T-helper 17 cell (primary cell): ENCODE measurements around the gene SLC25A10. TPM values are rescaled to one million over a fixed set of nuclear protein-coding genes. Genes with fewer than 3 reads are reported as not detected.

ENCODE experiments used
- total RNA-seq, 4 donors: library from RNA in 2 of 4; stranded (reverse) in 2 of 4; gene quantifications; one replicate each; pipeline ENCODE4 v1.2.3 and lab custom pipeline; 2022 to 2026

The SLC25A10 gene
- total RNA-seq, 2 donors from 2014 or later = 3.4 TPM

Other genes starting within 250 kb of the SLC25A10 start
- gene ACTG1, start 199.5 kb upstream of the SLC25A10 start, total RNA-seq = 1,000 to 10,000 TPM; 1,202 to 1,502 TPM
- gene FSCN2, start 183.9 kb upstream of the SLC25A10 start, total RNA-seq = under 1 TPM; 0.65 to 0.72 TPM
- 10 to 100 TPM; 25.2 to 30.6 TPM for gene FAAP100, start 159.9 kb upstream of the SLC25A10 start, total RNA-seq
- 10 to 100 TPM; 76.0 to 84.1 TPM for gene NPLOC4, start 75.2 kb upstream of the SLC25A10 start, total RNA-seq
- under 1 TPM in 1 of 2 donors, not detected in 1; 0.15 TPM for gene TSPAN10, start 75.1 kb upstream of the SLC25A10 start, total RNA-seq
- 1 to 10 TPM in 1 of 2 donors, under 1 TPM in 1; 0.50 to 2.2 TPM for gene PDE6G, start 55.7 kb upstream of the SLC25A10 start, total RNA-seq
- gene OXLD1, start 45.7 kb upstream of the SLC25A10 start, total RNA-seq = 10 to 100 TPM; 32.8 to 34.4 TPM
- gene CCDC137, start 45.5 kb upstream of the SLC25A10 start, total RNA-seq = 10 to 100 TPM; 15.0 to 18.4 TPM
- 10 to 100 TPM; 10.5 to 34.0 TPM for gene ARL16, start 28.5 kb upstream of the SLC25A10 start, total RNA-seq
- gene HGS, start 28.3 kb upstream of the SLC25A10 start, total RNA-seq = 100 to 1,000 TPM; 111 to 121 TPM
- 10 to 100 TPM; 21.4 to 21.8 TPM for gene MRPL12, start 8.9 kb upstream of the SLC25A10 start, total RNA-seq
- not detected for gene GCGR, start 91.9 kb downstream of the SLC25A10 start, total RNA-seq
- 10 to 100 TPM; 50.3 to 51.9 TPM for gene MCRIP1, start 121.0 kb downstream of the SLC25A10 start, total RNA-seq
- not detected for gene PPP1R27, start 122.8 kb downstream of the SLC25A10 start, total RNA-seq
- gene P4HB, start 148.3 kb downstream of the SLC25A10 start, total RNA-seq = 100 to 1,000 TPM; 281 to 320 TPM
- gene ARHGDIA, start 159.1 kb downstream of the SLC25A10 start, total RNA-seq = 100 to 1,000 TPM; 564 to 643 TPM
- gene ALYREF, start 179.3 kb downstream of the SLC25A10 start, total RNA-seq = 10 to 100 TPM; 79.9 to 88.8 TPM
- 10 to 100 TPM; 32.8 to 36.2 TPM for gene ANAPC11, start 179.4 kb downstream of the SLC25A10 start, total RNA-seq
- gene NPB, start 190.0 kb downstream of the SLC25A10 start, total RNA-seq = not detected
- gene PCYT2, start 199.1 kb downstream of the SLC25A10 start, total RNA-seq = 10 to 100 TPM; 21.6 to 26.0 TPM
- 10 to 100 TPM; 48.9 to 58.2 TPM for gene SIRT7, start 205.9 kb downstream of the SLC25A10 start, total RNA-seq
- gene MAFG, start 215.5 kb downstream of the SLC25A10 start, total RNA-seq = 10 to 100 TPM; 15.4 to 23.0 TPM
- 1 to 10 TPM in 1 of 2 donors, under 1 TPM in 1; 0.72 to 1.9 TPM for gene PYCR1, start 225.0 kb downstream of the SLC25A10 start, total RNA-seq
- gene MYADML2, start 234.9 kb downstream of the SLC25A10 start, total RNA-seq = not detected
- not detected for gene NOTUM, start 248.9 kb downstream of the SLC25A10 start, total RNA-seq